Stimulated activated CD8-positive, alpha-beta memory T cell treated with anti-CD3 and anti-CD28 coated beads, Interleukin-7, amount 100 ng/mL, for 4 hours (primary cell): ENCODE data around the gene SACM1L.
"Not testable (repeated sequence)": the region's sequence is repeated elsewhere in the genome, so short reads cannot be mapped to it uniquely, and the experiment has no call there.

Experiments
- DNase-seq, 2 donors: peaks; one replicate each; pipeline ENCODE4 v3.0.0-alpha.2; 2020; ENCODE audit warnings: low read depth in 2 of 2

Gene SACM1L

GRCh38 chr3:45666757-45667431, 22.3 kb upstream of the SACM1L start:
- no peak for DNase-seq

GRCh38 chr3:45667569-45667934, 21.6 kb upstream of the SACM1L start:
- DNase-seq, result no peak

GRCh38 chr3:45670436-45670835, 18.8 kb upstream of the SACM1L start:
- DNase-seq, result no peak

- no peak for DNase-seq
Measured at GRCh38 chr3:45670991-45671390, 18.2 kb upstream of the SACM1L start.

GRCh38 chr3:45673273-45673672, 15.9 kb upstream of the SACM1L start:
- no peak for DNase-seq

- DNase-seq, result no peak
Measured at GRCh38 chr3:45676325-45677032, 12.7 kb upstream of the SACM1L start.

- DNase-seq, result peak in 1 of 2 donors; percentile 43
Measured at GRCh38 chr3:45677033-45677446, 12.2 kb upstream of the SACM1L start.

GRCh38 chr3:45677841-45678240, 11.4 kb upstream of the SACM1L start:
- DNase-seq, result no peak

- DNase-seq, result no peak
Measured at GRCh38 chr3:45679805-45680204, 9.4 kb upstream of the SACM1L start.

- DNase-seq, result no peak
Measured at GRCh38 chr3:45681221-45681620, 8.0 kb upstream of the SACM1L start.

- no peak for DNase-seq
Measured at GRCh38 chr3:45681846-45682245, 7.3 kb upstream of the SACM1L start.

GRCh38 chr3:45682311-45682710, 6.9 kb upstream of the SACM1L start:
- DNase-seq, result no peak

- DNase-seq, result no peak
Measured at GRCh38 chr3:45682786-45683185, 6.4 kb upstream of the SACM1L start.

GRCh38 chr3:45683417-45684326, 5.5 kb upstream of the SACM1L start:
- DNase-seq, result no peak

- DNase-seq, result no peak
Measured at GRCh38 chr3:45684327-45684892, 4.8 kb upstream of the SACM1L start.

GRCh38 chr3:45685722-45686121, 3.5 kb upstream of the SACM1L start:
- DNase-seq, result not testable (repeated sequence)

- DNase-seq, result no peak
Measured at GRCh38 chr3:45686850-45687249, 2.3 kb upstream of the SACM1L start.

- DNase-seq, result no peak
Measured at GRCh38 chr3:45687828-45688193, 1.4 kb upstream of the SACM1L start.

GRCh38 chr3:45688194-45688881, 858 bp upstream of the SACM1L start:
- DNase-seq, result peak in 1 of 2 donors; percentile 19

GRCh38 chr3:45689787-45690145, 570 bp downstream of the SACM1L start:
- DNase-seq, result no peak

GRCh38 chr3:45690336-45691035, 1.3 kb downstream of the SACM1L start:
- DNase-seq, result no peak
